GM12878 (cell line): Measurements from ENCODE around the gene MYBBP1A.

ENCODE experiments used
- EP300 ChIP-seq, 2 experiments: fragments of 150-350 bp in 1 of 2; IDR thresholded peaks; 2 replicates each; pipeline ENCODE4 v1.6.1; 2011 to 2012; ENCODE audit warnings: low read depth in 2 of 2, low read length in 2 of 2, borderline replicate concordance in 1 of 2, improper control_type of control experiment in 1 of 2, inconsistent platforms in 1 of 2; ENCODE audit not compliant: control insufficient read depth in 1 of 2
- FOS ChIP-seq: IDR thresholded peaks from 3 replicates; pipeline ENCODE4 v1.6.1; 2011; ENCODE audit warnings: borderline replicate concordance; ENCODE audit not compliant: insufficient read length; ENCODE audit errors: extremely low read depth
- HDGF ChIP-seq: fragments of 450-650 bp; IDR thresholded peaks from 2 replicates; pipeline ENCODE4 v1.6.1; 2016; ENCODE audit warnings: antibody characterized with exemption
- PML ChIP-seq: IDR thresholded peaks from 2 replicates; pipeline ENCODE4 v1.6.1; 2012; ENCODE audit warnings: low read length, inconsistent platforms
- POLR2A ChIP-seq: IDR thresholded peaks from 2 replicates; pipeline ENCODE4 v1.6.1; 2011; ENCODE audit warnings: low read depth, mild to moderate bottlenecking, low read length
- POLR2AphosphoS5 ChIP-seq: IDR thresholded peaks from 2 replicates; pipeline ENCODE4 v1.6.1; 2011; ENCODE audit warnings: mild to moderate bottlenecking, low read length, inconsistent platforms
- RFX5 ChIP-seq: IDR thresholded peaks from 2 replicates; pipeline ENCODE4 v1.6.1; 2011; ENCODE audit warnings: low read depth, low read length, improper control_type of control experiment
- SREBF2 ChIP-seq: IDR thresholded peaks from 2 replicates; pipeline ENCODE4 v1.6.1; 2012; ENCODE audit warnings: mild to moderate bottlenecking, low read length
- ZBED1 ChIP-seq: IDR thresholded peaks from 2 replicates; pipeline ENCODE4 v1.6.1; 2016; ENCODE audit warnings: borderline replicate concordance
- TF ChIP-seq, protein P1 (sequence below), 3 experiments: IDR thresholded peaks in 2 of 3; conservative IDR thresholded peaks in 1 of 3; 2 replicates each; pipeline ENCODE4 v1.5.1; 2011; ENCODE audit warnings: low read depth in 3 of 3, low read length in 3 of 3, mild to moderate bottlenecking in 3 of 3, control low read depth in 2 of 3, moderate library complexity in 2 of 3, inconsistent platforms in 1 of 3, mixed read lengths in 1 of 3; ENCODE audit not compliant: control insufficient read depth in 2 of 3, insufficient read depth in 1 of 3; ENCODE audit errors: extremely low read depth in 1 of 3
- TF ChIP-seq, protein P2 (sequence below): fragments of 450-650 bp; IDR thresholded peaks from 2 replicates; pipeline ENCODE4 v1.6.1; 2018; ENCODE audit warnings: borderline replicate concordance, mild to moderate bottlenecking; ENCODE audit not compliant: partially characterized antibody
- TF ChIP-seq, protein P3 (sequence below): IDR thresholded peaks from 2 replicates; pipeline ENCODE4 v1.6.1; 2012; ENCODE audit warnings: mild to moderate bottlenecking, low read depth, low read length

DNA sequence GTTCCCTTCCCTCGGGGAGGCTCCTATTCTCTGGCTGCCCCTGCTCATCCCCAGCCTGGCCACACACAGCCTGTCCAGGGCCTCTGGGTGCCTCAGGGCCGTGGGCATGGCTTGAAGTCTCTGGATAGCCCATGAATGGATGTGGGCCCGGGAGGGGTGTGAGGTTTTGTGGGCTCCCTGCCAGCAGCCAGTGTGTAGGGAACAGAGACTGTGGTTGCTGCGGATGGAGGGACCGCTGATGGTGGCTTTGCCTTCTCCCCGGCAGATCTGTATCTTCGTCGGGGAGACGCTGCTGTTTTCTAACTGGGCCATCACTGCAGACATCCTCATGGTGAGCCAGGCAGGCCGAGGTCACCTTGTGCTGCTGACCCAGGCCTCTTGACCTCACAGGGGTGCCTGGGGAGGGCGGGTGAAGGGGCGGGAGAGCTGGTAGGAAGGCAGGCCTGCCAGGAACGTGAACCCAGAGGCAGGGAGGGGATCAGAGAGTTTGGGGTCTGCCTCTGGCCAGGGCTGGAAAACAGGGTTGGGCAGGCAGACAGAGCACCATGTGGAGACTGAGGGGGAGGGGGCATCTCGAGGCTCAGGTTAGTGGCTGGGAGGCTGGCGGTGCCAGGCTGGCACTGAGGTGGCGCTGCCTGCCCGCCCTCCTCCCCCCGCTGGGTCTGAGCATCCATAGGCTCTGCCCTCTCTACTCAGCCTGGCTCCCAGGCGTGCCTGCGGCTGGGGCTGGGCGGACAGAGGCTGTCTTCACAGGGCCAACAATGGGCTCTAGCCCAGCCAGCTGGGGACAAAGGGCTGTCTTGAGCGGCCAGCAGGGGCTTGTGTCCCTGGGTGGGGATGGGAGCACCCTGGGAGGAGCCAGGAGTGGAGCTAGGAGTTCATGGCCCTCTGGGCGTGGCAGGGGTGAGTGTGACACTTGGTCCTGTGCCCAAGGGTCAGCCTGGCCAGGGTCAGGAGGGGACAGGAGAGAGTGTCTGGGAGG lies 21.4 kb downstream of the MYBBP1A start:
- TF ChIP-seq, protein P1, sequence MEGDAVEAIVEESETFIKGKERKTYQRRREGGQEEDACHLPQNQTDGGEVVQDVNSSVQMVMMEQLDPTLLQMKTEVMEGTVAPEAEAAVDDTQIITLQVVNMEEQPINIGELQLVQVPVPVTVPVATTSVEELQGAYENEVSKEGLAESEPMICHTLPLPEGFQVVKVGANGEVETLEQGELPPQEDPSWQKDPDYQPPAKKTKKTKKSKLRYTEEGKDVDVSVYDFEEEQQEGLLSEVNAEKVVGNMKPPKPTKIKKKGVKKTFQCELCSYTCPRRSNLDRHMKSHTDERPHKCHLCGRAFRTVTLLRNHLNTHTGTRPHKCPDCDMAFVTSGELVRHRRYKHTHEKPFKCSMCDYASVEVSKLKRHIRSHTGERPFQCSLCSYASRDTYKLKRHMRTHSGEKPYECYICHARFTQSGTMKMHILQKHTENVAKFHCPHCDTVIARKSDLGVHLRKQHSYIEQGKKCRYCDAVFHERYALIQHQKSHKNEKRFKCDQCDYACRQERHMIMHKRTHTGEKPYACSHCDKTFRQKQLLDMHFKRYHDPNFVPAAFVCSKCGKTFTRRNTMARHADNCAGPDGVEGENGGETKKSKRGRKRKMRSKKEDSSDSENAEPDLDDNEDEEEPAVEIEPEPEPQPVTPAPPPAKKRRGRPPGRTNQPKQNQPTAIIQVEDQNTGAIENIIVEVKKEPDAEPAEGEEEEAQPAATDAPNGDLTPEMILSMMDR (IDR thresholded peaks at IDR 0.05 in 2 of 3, conservative IDR thresholded peaks at IDR 0.05 in 1 of 3; ENCODE audit: control insufficient read depth in 2 of 3, extremely low read depth in 1 of 3, insufficient read depth in 1 of 3, low read depth in 3 of 3, low read length in 3 of 3) = no peak
- TF ChIP-seq POLR2A (no peak; the same call in 1 of the 2 replicates), POLR2AphosphoS5 (no peak), EP300 (IDR thresholded peaks at IDR 0.05; ENCODE audit: borderline replicate concordance in 1 of 2, control insufficient read depth in 1 of 2, low read depth in 2 of 2, low read length in 2 of 2) (no peak), SREBF2 (no peak), PML (no peak), RFX5 (no peak), ZBED1 (no peak), FOS (no peak), HDGF (no peak)
- TF ChIP-seq, protein P2, sequence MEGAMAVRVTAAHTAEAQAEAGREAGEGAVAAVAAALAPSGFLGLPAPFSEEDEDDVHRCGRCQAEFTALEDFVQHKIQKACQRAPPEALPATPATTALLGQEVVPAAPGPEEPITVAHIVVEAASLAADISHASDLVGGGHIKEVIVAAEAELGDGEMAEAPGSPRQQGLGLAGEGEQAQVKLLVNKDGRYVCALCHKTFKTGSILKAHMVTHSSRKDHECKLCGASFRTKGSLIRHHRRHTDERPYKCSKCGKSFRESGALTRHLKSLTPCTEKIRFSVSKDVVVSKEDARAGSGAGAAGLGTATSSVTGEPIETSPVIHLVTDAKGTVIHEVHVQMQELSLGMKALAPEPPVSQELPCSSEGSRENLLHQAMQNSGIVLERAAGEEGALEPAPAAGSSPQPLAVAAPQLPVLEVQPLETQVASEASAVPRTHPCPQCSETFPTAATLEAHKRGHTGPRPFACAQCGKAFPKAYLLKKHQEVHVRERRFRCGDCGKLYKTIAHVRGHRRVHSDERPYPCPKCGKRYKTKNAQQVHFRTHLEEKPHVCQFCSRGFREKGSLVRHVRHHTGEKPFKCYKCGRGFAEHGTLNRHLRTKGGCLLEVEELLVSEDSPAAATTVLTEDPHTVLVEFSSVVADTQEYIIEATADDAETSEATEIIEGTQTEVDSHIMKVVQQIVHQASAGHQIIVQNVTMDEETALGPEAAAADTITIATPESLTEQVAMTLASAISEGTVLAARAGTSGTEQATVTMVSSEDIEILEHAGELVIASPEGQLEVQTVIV = no peak
- TF ChIP-seq, protein P3, sequence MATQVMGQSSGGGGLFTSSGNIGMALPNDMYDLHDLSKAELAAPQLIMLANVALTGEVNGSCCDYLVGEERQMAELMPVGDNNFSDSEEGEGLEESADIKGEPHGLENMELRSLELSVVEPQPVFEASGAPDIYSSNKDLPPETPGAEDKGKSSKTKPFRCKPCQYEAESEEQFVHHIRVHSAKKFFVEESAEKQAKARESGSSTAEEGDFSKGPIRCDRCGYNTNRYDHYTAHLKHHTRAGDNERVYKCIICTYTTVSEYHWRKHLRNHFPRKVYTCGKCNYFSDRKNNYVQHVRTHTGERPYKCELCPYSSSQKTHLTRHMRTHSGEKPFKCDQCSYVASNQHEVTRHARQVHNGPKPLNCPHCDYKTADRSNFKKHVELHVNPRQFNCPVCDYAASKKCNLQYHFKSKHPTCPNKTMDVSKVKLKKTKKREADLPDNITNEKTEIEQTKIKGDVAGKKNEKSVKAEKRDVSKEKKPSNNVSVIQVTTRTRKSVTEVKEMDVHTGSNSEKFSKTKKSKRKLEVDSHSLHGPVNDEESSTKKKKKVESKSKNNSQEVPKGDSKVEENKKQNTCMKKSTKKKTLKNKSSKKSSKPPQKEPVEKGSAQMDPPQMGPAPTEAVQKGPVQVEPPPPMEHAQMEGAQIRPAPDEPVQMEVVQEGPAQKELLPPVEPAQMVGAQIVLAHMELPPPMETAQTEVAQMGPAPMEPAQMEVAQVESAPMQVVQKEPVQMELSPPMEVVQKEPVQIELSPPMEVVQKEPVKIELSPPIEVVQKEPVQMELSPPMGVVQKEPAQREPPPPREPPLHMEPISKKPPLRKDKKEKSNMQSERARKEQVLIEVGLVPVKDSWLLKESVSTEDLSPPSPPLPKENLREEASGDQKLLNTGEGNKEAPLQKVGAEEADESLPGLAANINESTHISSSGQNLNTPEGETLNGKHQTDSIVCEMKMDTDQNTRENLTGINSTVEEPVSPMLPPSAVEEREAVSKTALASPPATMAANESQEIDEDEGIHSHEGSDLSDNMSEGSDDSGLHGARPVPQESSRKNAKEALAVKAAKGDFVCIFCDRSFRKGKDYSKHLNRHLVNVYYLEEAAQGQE = no peak
